22Rv1 (cell line): Measurements from ENCODE around the gene MGAT4A.

Experiments used
- CTCF ChIP-seq: fragments of 450-650 bp; IDR thresholded peaks from 2 replicates; pipeline ENCODE4 v1.5.1; 2017; ENCODE audit warnings: mild to moderate bottlenecking
- ZFX ChIP-seq: fragments of 450-650 bp; IDR thresholded peaks from 2 replicates; pipeline ENCODE4 v1.6.1; 2017; ENCODE audit warnings: antibody characterized with exemption, borderline replicate concordance

GRCh38 chr2:98764499-98764898 is 33.6 kb upstream of the MGAT4A start:
- no peak for TF ChIP-seq CTCF
- TF ChIP-seq ZFX, result no peak
